GM23338 (cell line): Measurements from ENCODE around the gene MON1B. TPM values are rescaled to one million over a fixed set of nuclear protein-coding genes. Genes with fewer than 3 reads are reported as not detected.

Experiments
- ATAC-seq: fragments of 200-7000 bp; cut with Tn5 transposase; 3 replicates; pipeline ENCODE4 v1.9.1; 2020
- DNase-seq: peaks from one replicate; pipeline ENCODE4 v3.0.0-alpha.2; 2015; ENCODE audit warnings: low spot score
- H2AFZ ChIP-seq: fragments of 200-600 bp; sonication (generic); 2 replicates; pipeline ENCODE4 v1.8.0; 2016; ENCODE audit warnings: antibody characterized with exemption, mild to moderate bottlenecking, moderate library complexity
- H3F3A ChIP-seq: fragments of 200-600 bp; sonication (generic); replicated peaks from 2 replicates; pipeline ENCODE4 v1.8.0; 2017; ENCODE audit warnings: antibody characterized with exemption, mixed run types, low read depth
- H3K27ac ChIP-seq: fragments of 200-600 bp; sonication (generic); 2 replicates; pipeline ENCODE4 v1.6.1; 2016; ENCODE audit warnings: low read depth
- H3K27me3 ChIP-seq: fragments of 200-600 bp; sonication (generic); 2 replicates; pipeline ENCODE4 v1.8.0; 2016; ENCODE audit warnings: mild to moderate bottlenecking, mixed run types, moderate library complexity; ENCODE audit not compliant: insufficient read depth
- H3K36me3 ChIP-seq: fragments of 200-600 bp; sonication (generic); 2 replicates; pipeline ENCODE4 v1.8.0; 2016; ENCODE audit warnings: mild to moderate bottlenecking; ENCODE audit not compliant: insufficient read depth
- H3K4me1 ChIP-seq: fragments of 200-600 bp; sonication (generic); 2 replicates; pipeline ENCODE4 v1.8.0; 2016; ENCODE audit warnings: mild to moderate bottlenecking, moderate library complexity; ENCODE audit not compliant: insufficient read depth
- H3K4me2 ChIP-seq: fragments of 200-600 bp; sonication (generic); 2 replicates; pipeline ENCODE4 v1.7.1; 2017; ENCODE audit warnings: mixed run types
- H3K4me3 ChIP-seq: fragments of 200-600 bp; sonication (generic); 2 replicates; pipeline ENCODE4 v1.6.1; 2016; ENCODE audit warnings: mixed run types
- H3K79me2 ChIP-seq: fragments of 200-600 bp; sonication (generic); replicated peaks from 2 replicates; pipeline ENCODE4 v1.8.0; 2017; ENCODE audit warnings: mild to moderate bottlenecking; ENCODE audit not compliant: insufficient read depth
- H3K9me2 ChIP-seq: fragments of 200-600 bp; sonication (generic); 2 replicates; pipeline ENCODE4 v1.8.0; 2017; ENCODE audit not compliant: insufficient read depth
- H4K20me1 ChIP-seq: fragments of 200-600 bp; sonication (generic); replicated peaks from 2 replicates; pipeline ENCODE4 v1.8.0; 2017; ENCODE audit warnings: mild to moderate bottlenecking; ENCODE audit not compliant: insufficient read depth
- H3K27ac Mint-ChIP-seq: 2 replicates; pipeline ENCODE4 v1.8.0; 2020; ENCODE audit warnings: inconsistent platforms, mild to moderate bottlenecking, moderate library complexity, mixed read lengths
- H3K27me3 Mint-ChIP-seq: 3 replicates; pipeline ENCODE4 v1.8.0; 2022; ENCODE audit warnings: low read depth, mild to moderate bottlenecking, moderate library complexity, mixed read lengths, inconsistent platforms; ENCODE audit not compliant: insufficient read depth, poor library complexity
- H3K36me3 Mint-ChIP-seq: 3 replicates; pipeline ENCODE4 v1.8.0; 2021; ENCODE audit warnings: low read depth, mild to moderate bottlenecking, inconsistent platforms, moderate library complexity, mixed read lengths
- H3K4me1 Mint-ChIP-seq: 3 replicates; pipeline ENCODE4 v1.8.0; 2020; ENCODE audit warnings: mild to moderate bottlenecking, inconsistent platforms, mixed read lengths
- H3K4me3 Mint-ChIP-seq: 3 replicates; pipeline ENCODE4 v1.8.0; 2021; ENCODE audit warnings: moderate library complexity, mild to moderate bottlenecking, inconsistent platforms, mixed read lengths
- H3K9me3 Mint-ChIP-seq: 3 replicates; pipeline ENCODE4 v1.8.0; 2020; ENCODE audit warnings: moderate library complexity, mild to moderate bottlenecking, inconsistent platforms, mixed read lengths
- CTCF ChIP-seq, 2 experiments: fragments of 200-600 bp in 1 of 2; sonication (generic) in 1 of 2; conservative IDR thresholded peaks; 2 replicates each; pipeline versions ENCODE4 v1.5.1 to v1.6.1; 2016 to 2017; ENCODE audit warnings: antibody characterized with exemption in 2 of 2, low read depth in 2 of 2, mild to moderate bottlenecking in 2 of 2, moderate library complexity in 1 of 2
- ETS1 ChIP-seq: IDR thresholded peaks from 2 replicates; pipeline ENCODE4 v1.6.1; 2016; ENCODE audit warnings: antibody characterized with exemption
- EZH2 ChIP-seq: fragments of 200-600 bp; sonication (generic); IDR thresholded peaks from one replicate; pipeline ENCODE4 v1.8.0; 2017; ENCODE audit warnings: antibody characterized with exemption, mild to moderate bottlenecking, low read depth; ENCODE audit not compliant: unreplicated experiment
- EZH2phosphoT487 ChIP-seq: fragments of 200-600 bp; sonication (generic); IDR thresholded peaks from one replicate; pipeline ENCODE4 v1.8.1; 2018; ENCODE audit warnings: antibody characterized with exemption; ENCODE audit not compliant: unreplicated experiment
- JUNB ChIP-seq: IDR thresholded peaks from one replicate; pipeline ENCODE4 v1.6.1; 2016; ENCODE audit warnings: antibody characterized with exemption; ENCODE audit not compliant: unreplicated experiment
- REST ChIP-seq: IDR thresholded peaks from one replicate; pipeline ENCODE4 v1.6.1; 2018; ENCODE audit warnings: antibody characterized with exemption; ENCODE audit not compliant: unreplicated experiment
- STAT1 ChIP-seq: IDR thresholded peaks from one replicate; pipeline ENCODE4 v1.6.1; 2016; ENCODE audit warnings: antibody characterized with exemption; ENCODE audit not compliant: unreplicated experiment
- ZNF331 ChIP-seq: fragments of 250-450 bp; sonication (Bioruptor Pico); IDR thresholded peaks from 2 replicates; pipeline ENCODE4 v1.5.0; 2020; ENCODE audit warnings: low read depth, mild to moderate bottlenecking, moderate library complexity
- polyA plus RNA-seq: library from polyadenylated mRNA; unstranded; fragments of >200 nt; fragmentation: Nextera tagmentation; extraction: Ambion mirVana; gene quantifications from 2 replicates; pipeline ENCODE4 v1.2.1, GENCODE V29; 2016
- total RNA-seq: library from RNA; depleted of rRNA; stranded (reverse); fragments of >200 nt; shearing (Covaris generic); gene quantifications from 2 replicates; pipeline ENCODE4 v1.2.3, GENCODE V29; 2014

MON1B gene
- total and polyA plus RNA-seq, 2 experiments from 2014 or later: 9.7 to 30.2 TPM

- TF ChIP-seq REST: no peak
- TF ChIP-seq ZNF331 (CRISPR knock-in tag): no peak
Measured at GRCh38 chr16:77199211-77199610, 8.2 kb downstream of the MON1B start, which contains the start of gene SYCE1L (continued).

- Histone ChIP-seq H3K4me3 (no peak overlapping the region), H3K4me2 (no peak overlapping the region), H3K36me3 (no peaks in the 10 kb centered on the region), H4K20me1 (no peaks in the 10 kb centered on the region; the same call in 1 of the 2 replicates), H3K79me2 (no peaks in the 10 kb centered on the region), H3K9me2 (no peaks in the 10 kb centered on the region; the same call in 1 of the 2 replicates), H3K4me1 (peaks cover 21% of the 10 kb centered on the region), H2AFZ (0 out of 2 replicates have a peak overlapping the region, but pooled peaks have one; percentile 6), H3F3A (no peaks in the 10 kb centered on the region), H3K27ac (no peak overlapping the region), H3K27me3 (no peaks in the 10 kb centered on the region)
- Mint-ChIP-seq H3K9me3 (no peaks in the 10 kb centered on the region), H3K4me1 (peaks cover 32% of the 10 kb centered on the region), H3K4me3 (peak overlapping the region; percentile 50; the same call in 1 of the 3 replicates), H3K27me3 (peaks cover 17% of the 10 kb centered on the region), H3K27ac (peak overlapping the region; percentile 87; the same call in 1 of the 2 replicates), H3K36me3 (no peaks in the 10 kb centered on the region)
- ATAC-seq (no peak), DNase-seq (no peak)
- no peak for TF ChIP-seq EZH2
- no peak for TF ChIP-seq EZH2phosphoT487
- no peak for TF ChIP-seq STAT1
- no peak for TF ChIP-seq REST
- TF ChIP-seq CTCF (conservative IDR thresholded peaks at IDR 0.05; ENCODE audit: low read depth in 2 of 2): no peak
- TF ChIP-seq JUNB: no peak
- no peak for TF ChIP-seq ETS1
Measured at GRCh38 chr16:77206533-77206932, 15.5 kb downstream of the MON1B start.
